ENCODE results near the gene NAALAD2.

NAALAD2 gene

GRCh38 chr11:90241414-90241813 is 107.0 kb downstream of the NAALAD2 start:
- no peak for DNase-seq (ENCODE audit: low read depth in 3 of 3)

Measured in stimulated activated CD4-positive, alpha-beta T cell treated with anti-CD3 and anti-CD28 coated beads, TNF-alpha, amount 100 ng/mL, for 24 hours (primary cell).